CD4-positive, alpha-beta T cell (primary cell): Measurements from ENCODE around the gene HIBCH. TPM values are rescaled to one million over a fixed set of nuclear protein-coding genes. Genes with fewer than 3 reads are reported as not detected.

ENCODE experiments used
- ATAC-seq: fragments of 200-7000 bp; cut with Tn5 transposase; one replicate; pipeline ENCODE4 v1.10.0; 2022; ENCODE audit warnings: mild to moderate bottlenecking; ENCODE audit not compliant: poor library complexity
- CTCF ChIA-PET: fragments of 350-600 bp; sonication (Branson Sonifier 250); formaldehyde crosslinking; loops from one replicate; lab custom pipeline; 2021; ENCODE audit warnings: antibody characterized with exemption, inconsistent platforms; lab: Charles Lee
- POLR2A ChIA-PET: fragments of 350-600 bp; sonication (Branson Sonifier 250); formaldehyde crosslinking; loops from one replicate; lab custom pipeline; 2021; ENCODE audit warnings: antibody characterized with exemption, inconsistent platforms; lab: Charles Lee
- DNase-seq, 14 experiments: peaks; one replicate each; pipeline ENCODE4 v3.0.0-alpha.2; 2013 to 2020; ENCODE audit warnings: mixed read lengths in 2 of 14
- H3K27ac ChIP-seq, 2 donors: one replicate each; pipeline versions ENCODE4 v1.5.1 to v1.7.0; 2013; ENCODE audit warnings: low read length in 2 of 2, low read depth in 1 of 2, mild to moderate bottlenecking in 1 of 2
- H3K27me3 ChIP-seq, 2 experiments: 1 replicate in 1 of 2; 2 replicates in 1 of 2; pipeline versions ENCODE4 v1.6.1 to v1.7.0; 2013; ENCODE audit warnings: low read length in 2 of 2, control low read depth in 1 of 2, mild to moderate bottlenecking in 1 of 2, moderate library complexity in 1 of 2; ENCODE audit not compliant: insufficient read depth in 2 of 2, control insufficient read depth in 1 of 2
- H3K36me3 ChIP-seq: one replicate; pipeline ENCODE4 v1.6.1; 2013; ENCODE audit warnings: low read length, control low read depth; ENCODE audit not compliant: insufficient read depth
- H3K4me1 ChIP-seq: one replicate; pipeline ENCODE4 v1.6.1; 2013; ENCODE audit warnings: low read length, control low read depth; ENCODE audit not compliant: insufficient read depth
- H3K4me3 ChIP-seq: one replicate; pipeline ENCODE4 v1.5.1; 2013; ENCODE audit warnings: mild to moderate bottlenecking, low read length, moderate library complexity
- H3K9me3 ChIP-seq, 2 experiments: 1 replicate in 1 of 2; 2 replicates in 1 of 2; pipeline versions ENCODE4 v1.6.1 to v1.7.0; 2013; ENCODE audit warnings: low read length in 2 of 2, mild to moderate bottlenecking in 2 of 2, control low read depth in 1 of 2, moderate library complexity in 1 of 2; ENCODE audit not compliant: control insufficient read depth in 1 of 2, insufficient read depth in 1 of 2
- H3K27ac Mint-ChIP-seq: one replicate; pipeline ENCODE4 v1.8.0; 2020; ENCODE audit warnings: mixed read lengths
- H3K27me3 Mint-ChIP-seq: one replicate; pipeline ENCODE4 v1.8.0; 2021; ENCODE audit warnings: mixed read lengths
- H3K36me3 Mint-ChIP-seq: one replicate; pipeline ENCODE4 v1.8.0; 2021; ENCODE audit warnings: low read depth, mixed read lengths
- H3K4me1 Mint-ChIP-seq: one replicate; pipeline ENCODE4 v1.8.0; 2021; ENCODE audit warnings: low read depth, mixed read lengths
- H3K4me3 Mint-ChIP-seq: one replicate; pipeline ENCODE4 v1.8.0; 2020; ENCODE audit warnings: mild to moderate bottlenecking, mixed read lengths
- H3K9me3 Mint-ChIP-seq: one replicate; pipeline ENCODE4 v1.8.0; 2020; ENCODE audit warnings: mixed read lengths
- intact Hi-C, 2 experiments: fragments of 100-400 bp; cut with DNase I in 1 of 2; cut with micrococcal nuclease in 1 of 2; formaldehyde crosslinking; loops; one replicate each; pipeline versions ENCODE4 v1.15.1 to v1.9.0; 2023 to 2025; cut with DNase I, micrococcal nuclease
- total RNA-seq, 174 experiments: library from RNA in 2 of 174; stranded (reverse) in 2 of 174; gene quantifications; one replicate each; pipeline ENCODE4 v1.2.3 and lab custom pipeline; 2021 to 2026
- TF ChIP-seq, protein P1 (sequence below): fragments of 200-600 bp; IDR thresholded peaks from one replicate; pipeline ENCODE4 v1.8.0; 2022; ENCODE audit warnings: antibody characterized with exemption, mild to moderate bottlenecking

The HIBCH gene
- total RNA-seq, 2 experiments from 2014 or later: 3.5 to 7.1 TPM

DNA sequence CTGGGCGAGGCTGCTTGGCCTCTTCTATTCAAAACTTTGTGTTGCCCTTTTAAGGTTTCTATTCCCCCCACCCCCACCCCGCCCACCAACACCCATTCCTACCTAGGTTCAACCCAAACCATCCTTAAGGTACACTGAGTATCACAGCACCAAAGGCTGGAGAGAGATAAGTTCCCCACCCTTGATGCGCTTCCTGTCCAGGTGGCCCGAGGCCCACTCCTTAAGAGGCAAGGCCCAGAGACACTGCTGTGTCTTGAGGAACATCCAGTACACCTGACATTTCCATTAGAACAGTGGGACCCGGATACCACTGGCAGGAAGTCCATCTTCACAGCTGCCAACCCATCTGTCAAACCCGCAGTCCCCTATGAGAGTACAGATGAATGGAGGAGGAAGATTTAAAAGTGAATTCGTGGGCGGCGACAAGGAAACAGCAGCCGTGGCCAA is 23.5 kb upstream of the HIBCH start:
- DNase-seq: peak in 1 of 14 experiments; percentile 40
- H3K27ac ChIP-seq: no peak overlapping the region

GRCh38 chr2:190342611-190343010 is 23.0 kb upstream of the HIBCH start:
- no peaks in the 10 kb centered on the region for H3K9me3 ChIP-seq
- no peak for DNase-seq
- ATAC-seq: no peak
- POLR2A ChIA-PET: interaction anchor here (1.1 to 1.2 kb wide), 2 partner anchors 10 to 34 kb away, joined by 3 to 4 read pairs; no protein-coding TSS in a partner anchor
- CTCF ChIA-PET: no interaction called here
- H3K4me3 Mint-ChIP-seq: peak overlapping the region; percentile 86
- H3K4me1 Mint-ChIP-seq: peaks cover 9% of the 10 kb centered on the region
- H3K27me3 Mint-ChIP-seq: peaks cover 5% of the 10 kb centered on the region
- no peaks in the 10 kb centered on the region for H3K27me3 ChIP-seq
- H3K4me3 ChIP-seq: no peak overlapping the region
- TF ChIP-seq, protein P1, sequence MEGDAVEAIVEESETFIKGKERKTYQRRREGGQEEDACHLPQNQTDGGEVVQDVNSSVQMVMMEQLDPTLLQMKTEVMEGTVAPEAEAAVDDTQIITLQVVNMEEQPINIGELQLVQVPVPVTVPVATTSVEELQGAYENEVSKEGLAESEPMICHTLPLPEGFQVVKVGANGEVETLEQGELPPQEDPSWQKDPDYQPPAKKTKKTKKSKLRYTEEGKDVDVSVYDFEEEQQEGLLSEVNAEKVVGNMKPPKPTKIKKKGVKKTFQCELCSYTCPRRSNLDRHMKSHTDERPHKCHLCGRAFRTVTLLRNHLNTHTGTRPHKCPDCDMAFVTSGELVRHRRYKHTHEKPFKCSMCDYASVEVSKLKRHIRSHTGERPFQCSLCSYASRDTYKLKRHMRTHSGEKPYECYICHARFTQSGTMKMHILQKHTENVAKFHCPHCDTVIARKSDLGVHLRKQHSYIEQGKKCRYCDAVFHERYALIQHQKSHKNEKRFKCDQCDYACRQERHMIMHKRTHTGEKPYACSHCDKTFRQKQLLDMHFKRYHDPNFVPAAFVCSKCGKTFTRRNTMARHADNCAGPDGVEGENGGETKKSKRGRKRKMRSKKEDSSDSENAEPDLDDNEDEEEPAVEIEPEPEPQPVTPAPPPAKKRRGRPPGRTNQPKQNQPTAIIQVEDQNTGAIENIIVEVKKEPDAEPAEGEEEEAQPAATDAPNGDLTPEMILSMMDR: no peak
- peaks cover 9% of the 10 kb centered on the region for H3K4me1 ChIP-seq
- no peaks in the 10 kb centered on the region for H3K36me3 ChIP-seq
- no peak overlapping the region for H3K27ac Mint-ChIP-seq
- no peak overlapping the region for H3K27ac ChIP-seq
- intact Hi-C loops: loop anchor here (1.0 to 2.0 kb wide), 2 partner anchors 14 to 30 kb away; no protein-coding TSS in a partner anchor
- no peaks in the 10 kb centered on the region for H3K9me3 Mint-ChIP-seq
- H3K36me3 Mint-ChIP-seq: no peaks in the 10 kb centered on the region

More for the DNA sequence above, 23.5 kb upstream of the HIBCH start:
- no peaks in the 10 kb centered on the region for H3K9me3 ChIP-seq
- peaks cover 9% of the 10 kb centered on the region for H3K4me1 ChIP-seq
- Mint-ChIP-seq H3K9me3 (no peaks in the 10 kb centered on the region), H3K27me3 (peaks cover 5% of the 10 kb centered on the region), H3K4me3 (peak overlapping the region; percentile 86), H3K27ac (peak overlapping the region; percentile 52), H3K4me1 (peaks cover 9% of the 10 kb centered on the region), H3K36me3 (no peaks in the 10 kb centered on the region)
- H3K27me3 ChIP-seq: no peaks in the 10 kb centered on the region
- TF ChIP-seq, protein P1: no peak
- CTCF ChIA-PET: no interaction called here
- intact Hi-C loops: loop anchor here (1.0 to 2.0 kb wide), 2 partner anchors 14 to 29 kb away; no protein-coding TSS in a partner anchor
- peak overlapping the region; percentile 56 for H3K4me3 ChIP-seq
- ATAC-seq: no peak
- POLR2A ChIA-PET: interaction anchor here (0.6 to 2.4 kb wide), 5 partner anchors 10 to 762 kb away, joined by 3 to 22 read pairs (median 3); no protein-coding TSS in a partner anchor
- H3K36me3 ChIP-seq: no peaks in the 10 kb centered on the region

- DNase-seq (no peak), ATAC-seq (no peak)
- Histone ChIP-seq H3K27ac (no peak overlapping the region), H3K36me3 (no peaks in the 10 kb centered on the region), H3K4me1 (peaks cover 9% of the 10 kb centered on the region), H3K9me3 (no peaks in the 10 kb centered on the region), H3K27me3 (no peaks in the 10 kb centered on the region), H3K4me3 (no peak overlapping the region)
- Mint-ChIP-seq H3K36me3 (no peaks in the 10 kb centered on the region), H3K27me3 (peaks cover 5% of the 10 kb centered on the region), H3K27ac (no peak overlapping the region), H3K4me3 (no peak overlapping the region), H3K9me3 (no peaks in the 10 kb centered on the region), H3K4me1 (peaks cover 9% of the 10 kb centered on the region)
- ChIA-PET CTCF (no interaction called here), POLR2A (no interaction called here)
- TF ChIP-seq, protein P1: no peak
- intact Hi-C loops: no loop called here
These were observed 20.7 kb upstream of the HIBCH start for GRCh38 chr2:190340369-190340768.
